ENCODE results near the gene TMEM207.

DNA sequence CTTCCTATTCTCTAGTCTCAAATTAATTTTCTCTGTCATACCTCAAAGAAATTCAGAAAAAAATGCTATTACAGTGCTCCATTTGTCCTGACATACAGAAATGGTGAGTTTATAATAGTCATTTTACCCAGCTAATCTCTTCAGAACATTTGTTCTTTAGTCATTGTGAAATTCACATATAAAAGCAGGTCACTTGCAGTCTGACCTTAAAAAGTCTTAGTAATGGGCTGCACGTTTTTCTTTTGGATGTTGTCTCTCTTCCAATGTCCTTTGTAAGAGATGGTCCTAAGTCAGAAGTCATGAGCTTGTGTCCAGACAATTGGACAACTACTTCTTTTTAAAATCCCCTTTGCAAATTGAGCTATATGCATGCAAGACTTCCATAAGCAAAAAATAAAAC lies 47.2 kb upstream of the TMEM207 start:
- TF ChIP-seq, protein P1, sequence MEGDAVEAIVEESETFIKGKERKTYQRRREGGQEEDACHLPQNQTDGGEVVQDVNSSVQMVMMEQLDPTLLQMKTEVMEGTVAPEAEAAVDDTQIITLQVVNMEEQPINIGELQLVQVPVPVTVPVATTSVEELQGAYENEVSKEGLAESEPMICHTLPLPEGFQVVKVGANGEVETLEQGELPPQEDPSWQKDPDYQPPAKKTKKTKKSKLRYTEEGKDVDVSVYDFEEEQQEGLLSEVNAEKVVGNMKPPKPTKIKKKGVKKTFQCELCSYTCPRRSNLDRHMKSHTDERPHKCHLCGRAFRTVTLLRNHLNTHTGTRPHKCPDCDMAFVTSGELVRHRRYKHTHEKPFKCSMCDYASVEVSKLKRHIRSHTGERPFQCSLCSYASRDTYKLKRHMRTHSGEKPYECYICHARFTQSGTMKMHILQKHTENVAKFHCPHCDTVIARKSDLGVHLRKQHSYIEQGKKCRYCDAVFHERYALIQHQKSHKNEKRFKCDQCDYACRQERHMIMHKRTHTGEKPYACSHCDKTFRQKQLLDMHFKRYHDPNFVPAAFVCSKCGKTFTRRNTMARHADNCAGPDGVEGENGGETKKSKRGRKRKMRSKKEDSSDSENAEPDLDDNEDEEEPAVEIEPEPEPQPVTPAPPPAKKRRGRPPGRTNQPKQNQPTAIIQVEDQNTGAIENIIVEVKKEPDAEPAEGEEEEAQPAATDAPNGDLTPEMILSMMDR (IDR thresholded peaks at IDR 0.05; ENCODE audit: low read depth, low read length, missing input control): no peak
- TF ChIP-seq, protein P2, sequence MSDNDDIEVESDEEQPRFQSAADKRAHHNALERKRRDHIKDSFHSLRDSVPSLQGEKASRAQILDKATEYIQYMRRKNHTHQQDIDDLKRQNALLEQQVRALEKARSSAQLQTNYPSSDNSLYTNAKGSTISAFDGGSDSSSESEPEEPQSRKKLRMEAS (IDR thresholded peaks at IDR 0.05): no peak
- no peak for TF ChIP-seq TAF1 (conservative IDR thresholded peaks at IDR 0.05)
- TF ChIP-seq GABPA (IDR thresholded peaks at IDR 0.05 in 1 of 2, conservative IDR thresholded peaks at IDR 0.05 in 1 of 2): no peak
